ENCODE results near the gene MMD. TPM values are rescaled to one million over a fixed set of nuclear protein-coding genes. Genes with fewer than 3 reads are reported as not detected.

The MMD gene
- total and polyA plus RNA-seq, 2 of the 13 experiments (the other 11 are each of a cell fraction or from before 2014, with no cell fraction given): 121 to 225 TPM

DNA sequence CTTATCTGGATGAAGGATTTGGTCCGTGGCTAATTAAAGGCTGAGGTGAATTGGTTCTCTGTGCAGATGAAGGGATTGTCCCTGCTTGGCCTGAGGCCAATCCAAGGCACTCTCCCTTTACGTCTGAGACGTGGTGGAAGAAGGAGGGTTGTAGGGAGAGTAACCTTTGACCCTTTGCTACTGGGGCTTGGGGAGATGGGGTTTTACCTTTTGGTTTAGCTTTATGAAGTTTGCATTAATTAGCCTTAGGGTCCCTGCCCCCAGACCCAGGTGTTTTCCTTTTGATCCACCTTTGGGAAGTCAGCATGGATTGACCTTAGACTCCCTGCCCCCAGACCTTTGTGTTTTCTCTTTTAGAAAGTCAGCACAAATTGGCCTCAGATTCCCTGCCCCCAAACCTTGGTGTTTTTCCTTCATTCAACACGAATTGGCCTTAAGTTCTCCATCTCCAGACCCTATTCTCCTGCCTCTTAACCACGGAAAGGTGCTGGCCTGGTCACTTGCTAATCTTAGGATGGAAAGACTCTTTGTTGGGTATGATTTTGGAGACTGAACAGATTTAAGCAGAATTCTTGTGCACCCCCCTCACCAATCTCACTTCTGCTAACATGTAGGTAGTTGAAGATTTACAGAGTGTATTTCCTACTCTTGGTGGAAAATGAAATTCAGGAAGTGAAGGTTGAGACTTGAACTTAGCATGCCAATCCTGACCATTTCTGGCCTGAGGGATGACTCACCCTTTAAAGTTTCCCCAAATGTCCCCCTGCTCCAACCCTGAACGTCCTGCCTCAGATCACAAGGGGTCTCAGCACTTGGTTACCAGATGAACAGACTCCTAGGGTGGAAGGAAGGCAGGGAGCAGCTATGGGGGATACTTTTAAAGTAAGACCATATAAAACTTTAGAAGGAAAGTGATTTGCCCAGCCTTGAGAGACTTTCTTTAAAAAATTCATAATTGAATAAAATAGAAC is 23.1 kb upstream of the MMD start (continued):
- TF ChIP-seq E2F2 (CRISPR knock-in tag; IDR thresholded peaks at IDR 0.05; ENCODE audit: borderline replicate concordance) (0 out of 2 replicates have a peak, but pooled peaks have one; percentile 8), KLF12 (CRISPR knock-in tag; IDR thresholded peaks at IDR 0.05; ENCODE audit: borderline replicate concordance) (no peak), ZNF761 (CRISPR knock-in tag; conservative IDR thresholded peaks at IDR 0.05) (0 out of 2 replicates have a peak, but pooled peaks have one; percentile 20), CTCF (CRISPR knock-in tag; IDR thresholded peaks at IDR 0.05) (0 out of 2 replicates have a peak, but pooled peaks have one; percentile 5), EED (CRISPR knock-in tag; IDR thresholded peaks at IDR 0.05) (no peak), NONO (IDR thresholded peaks at IDR 0.05) (no peak), NONO (CRISPR knock-in tag; conservative IDR thresholded peaks at IDR 0.05) (no peak)
- TF ChIP-seq, protein P1, sequence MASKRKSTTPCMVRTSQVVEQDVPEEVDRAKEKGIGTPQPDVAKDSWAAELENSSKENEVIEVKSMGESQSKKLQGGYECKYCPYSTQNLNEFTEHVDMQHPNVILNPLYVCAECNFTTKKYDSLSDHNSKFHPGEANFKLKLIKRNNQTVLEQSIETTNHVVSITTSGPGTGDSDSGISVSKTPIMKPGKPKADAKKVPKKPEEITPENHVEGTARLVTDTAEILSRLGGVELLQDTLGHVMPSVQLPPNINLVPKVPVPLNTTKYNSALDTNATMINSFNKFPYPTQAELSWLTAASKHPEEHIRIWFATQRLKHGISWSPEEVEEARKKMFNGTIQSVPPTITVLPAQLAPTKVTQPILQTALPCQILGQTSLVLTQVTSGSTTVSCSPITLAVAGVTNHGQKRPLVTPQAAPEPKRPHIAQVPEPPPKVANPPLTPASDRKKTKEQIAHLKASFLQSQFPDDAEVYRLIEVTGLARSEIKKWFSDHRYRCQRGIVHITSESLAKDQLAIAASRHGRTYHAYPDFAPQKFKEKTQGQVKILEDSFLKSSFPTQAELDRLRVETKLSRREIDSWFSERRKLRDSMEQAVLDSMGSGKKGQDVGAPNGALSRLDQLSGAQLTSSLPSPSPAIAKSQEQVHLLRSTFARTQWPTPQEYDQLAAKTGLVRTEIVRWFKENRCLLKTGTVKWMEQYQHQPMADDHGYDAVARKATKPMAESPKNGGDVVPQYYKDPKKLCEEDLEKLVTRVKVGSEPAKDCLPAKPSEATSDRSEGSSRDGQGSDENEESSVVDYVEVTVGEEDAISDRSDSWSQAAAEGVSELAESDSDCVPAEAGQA (IDR thresholded peaks at IDR 0.05; ENCODE audit: low read depth): no peak
- TF ChIP-seq, protein P1 (CRISPR knock-in tag; IDR thresholded peaks at IDR 0.05; ENCODE audit: borderline replicate concordance): no peak
- TF ChIP-seq, protein P2, sequence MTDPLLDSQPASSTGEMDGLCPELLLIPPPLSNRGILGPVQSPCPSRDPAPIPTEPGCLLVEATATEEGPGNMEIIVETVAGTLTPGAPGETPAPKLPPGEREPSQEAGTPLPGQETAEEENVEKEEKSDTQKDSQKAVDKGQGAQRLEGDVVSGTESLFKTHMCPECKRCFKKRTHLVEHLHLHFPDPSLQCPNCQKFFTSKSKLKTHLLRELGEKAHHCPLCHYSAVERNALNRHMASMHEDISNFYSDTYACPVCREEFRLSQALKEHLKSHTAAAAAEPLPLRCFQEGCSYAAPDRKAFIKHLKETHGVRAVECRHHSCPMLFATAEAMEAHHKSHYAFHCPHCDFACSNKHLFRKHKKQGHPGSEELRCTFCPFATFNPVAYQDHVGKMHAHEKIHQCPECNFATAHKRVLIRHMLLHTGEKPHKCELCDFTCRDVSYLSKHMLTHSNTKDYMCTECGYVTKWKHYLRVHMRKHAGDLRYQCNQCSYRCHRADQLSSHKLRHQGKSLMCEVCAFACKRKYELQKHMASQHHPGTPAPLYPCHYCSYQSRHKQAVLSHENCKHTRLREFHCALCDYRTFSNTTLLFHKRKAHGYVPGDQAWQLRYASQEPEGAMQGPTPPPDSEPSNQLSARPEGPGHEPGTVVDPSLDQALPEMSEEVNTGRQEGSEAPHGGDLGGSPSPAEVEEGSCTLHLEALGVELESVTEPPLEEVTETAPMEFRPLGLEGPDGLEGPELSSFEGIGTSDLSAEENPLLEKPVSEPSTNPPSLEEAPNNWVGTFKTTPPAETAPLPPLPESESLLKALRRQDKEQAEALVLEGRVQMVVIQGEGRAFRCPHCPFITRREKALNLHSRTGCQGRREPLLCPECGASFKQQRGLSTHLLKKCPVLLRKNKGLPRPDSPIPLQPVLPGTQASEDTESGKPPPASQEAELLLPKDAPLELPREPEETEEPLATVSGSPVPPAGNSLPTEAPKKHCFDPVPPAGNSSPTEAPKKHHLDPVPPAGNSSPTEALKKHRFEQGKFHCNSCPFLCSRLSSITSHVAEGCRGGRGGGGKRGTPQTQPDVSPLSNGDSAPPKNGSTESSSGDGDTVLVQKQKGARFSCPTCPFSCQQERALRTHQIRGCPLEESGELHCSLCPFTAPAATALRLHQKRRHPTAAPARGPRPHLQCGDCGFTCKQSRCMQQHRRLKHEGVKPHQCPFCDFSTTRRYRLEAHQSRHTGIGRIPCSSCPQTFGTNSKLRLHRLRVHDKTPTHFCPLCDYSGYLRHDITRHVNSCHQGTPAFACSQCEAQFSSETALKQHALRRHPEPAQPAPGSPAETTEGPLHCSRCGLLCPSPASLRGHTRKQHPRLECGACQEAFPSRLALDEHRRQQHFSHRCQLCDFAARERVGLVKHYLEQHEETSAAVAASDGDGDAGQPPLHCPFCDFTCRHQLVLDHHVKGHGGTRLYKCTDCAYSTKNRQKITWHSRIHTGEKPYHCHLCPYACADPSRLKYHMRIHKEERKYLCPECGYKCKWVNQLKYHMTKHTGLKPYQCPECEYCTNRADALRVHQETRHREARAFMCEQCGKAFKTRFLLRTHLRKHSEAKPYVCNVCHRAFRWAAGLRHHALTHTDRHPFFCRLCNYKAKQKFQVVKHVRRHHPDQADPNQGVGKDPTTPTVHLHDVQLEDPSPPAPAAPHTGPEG (CRISPR knock-in tag; IDR thresholded peaks at IDR 0.05): no peak
